HL-60 (cell line): ENCODE results near the gene ZNF814.
"Not testable (repeated sequence)": the region's sequence is repeated elsewhere in the genome, so short reads cannot be mapped to it uniquely, and the experiment has no call there.

ENCODE experiments used
- DNase-seq, 2 experiments: peaks; one replicate each; pipeline ENCODE4 v3.0.0-alpha.2; 2010 to 2020; ENCODE audit warnings: low read depth in 1 of 2, low spot score in 1 of 2
- H3K27ac ChIP-seq: fragments of 250-450 bp; sonication (Bioruptor Pico); replicated peaks from 2 replicates; pipeline ENCODE4 v1.5.1; 2020; ENCODE audit warnings: mild to moderate bottlenecking, moderate library complexity
- H3K27me3 ChIP-seq: fragments of 250-450 bp; sonication (Bioruptor Pico); 2 replicates; pipeline ENCODE4 v1.5.1; 2021; ENCODE audit warnings: mild to moderate bottlenecking, moderate library complexity; ENCODE audit not compliant: insufficient read depth, poor library complexity, severe bottlenecking
- H3K4me3 ChIP-seq: replicated peaks from 2 replicates; pipeline ENCODE4 v1.5.1; 2011; ENCODE audit warnings: mild to moderate bottlenecking, control low read depth, low read length; ENCODE audit not compliant: insufficient read depth
- GABPA ChIP-seq: IDR thresholded peaks from 2 replicates; pipeline ENCODE4 v1.6.1; 2012; ENCODE audit warnings: low read depth
- POLR2AphosphoS5 ChIP-seq: IDR thresholded peaks from 2 replicates; pipeline ENCODE4 v1.6.1; 2012; ENCODE audit warnings: low read depth
- SPI1 ChIP-seq: IDR thresholded peaks from 2 replicates; pipeline ENCODE4 v1.6.1; 2012; ENCODE audit warnings: low read depth, mild to moderate bottlenecking, borderline replicate concordance
- TF ChIP-seq, protein P1 (sequence below): IDR thresholded peaks from one replicate; pipeline ENCODE4 v1.5.1; 2011; ENCODE audit warnings: low read length, control low read depth, inconsistent platforms; ENCODE audit not compliant: insufficient read depth
- TF ChIP-seq, protein P2 (sequence below): IDR thresholded peaks from 2 replicates; pipeline ENCODE4 v1.6.1; 2012; ENCODE audit warnings: low read depth; ENCODE audit not compliant: insufficient replicate concordance

The ZNF814 gene

DNA sequence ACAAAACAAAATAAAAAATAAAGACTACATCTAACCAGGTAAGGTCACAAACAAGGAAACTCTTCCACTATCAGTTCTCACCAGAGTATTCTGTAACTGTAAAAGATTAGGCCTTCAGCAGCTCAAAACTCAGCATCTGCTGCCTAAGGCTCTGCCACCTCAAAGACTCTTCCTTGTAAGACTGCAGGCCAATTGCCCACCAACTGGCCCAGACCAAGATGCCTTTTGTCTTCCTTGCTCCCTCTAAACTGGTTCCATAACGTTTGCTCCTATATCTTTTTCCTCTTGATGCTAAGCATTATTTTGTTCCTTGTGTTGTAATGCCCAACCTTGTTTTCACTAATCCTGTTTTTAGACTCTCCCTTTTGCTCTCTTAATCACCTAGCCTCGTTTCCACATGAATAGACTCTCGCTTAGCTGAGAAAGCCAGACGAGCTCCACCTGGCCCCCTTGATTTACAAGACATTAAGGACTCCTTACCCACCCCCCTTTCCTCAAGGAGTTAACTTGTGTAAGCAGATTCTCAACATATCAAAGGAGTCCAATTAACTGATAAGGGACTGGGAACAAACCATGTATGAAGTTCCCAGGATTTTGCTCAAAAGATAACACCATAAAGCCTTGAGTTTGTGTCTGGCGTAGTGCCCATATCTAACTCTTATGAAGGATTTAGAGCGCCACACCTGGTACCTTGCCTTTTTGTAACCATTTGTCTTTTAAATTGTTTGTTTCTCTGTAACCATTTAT, 1.5 kb downstream of the ZNF814 start:
- peak overlapping the region; percentile 85 for H3K4me3 ChIP-seq
- DNase-seq: no peak
- no peaks in the 10 kb centered on the region for H3K27me3 ChIP-seq
- TF ChIP-seq, protein P1, sequence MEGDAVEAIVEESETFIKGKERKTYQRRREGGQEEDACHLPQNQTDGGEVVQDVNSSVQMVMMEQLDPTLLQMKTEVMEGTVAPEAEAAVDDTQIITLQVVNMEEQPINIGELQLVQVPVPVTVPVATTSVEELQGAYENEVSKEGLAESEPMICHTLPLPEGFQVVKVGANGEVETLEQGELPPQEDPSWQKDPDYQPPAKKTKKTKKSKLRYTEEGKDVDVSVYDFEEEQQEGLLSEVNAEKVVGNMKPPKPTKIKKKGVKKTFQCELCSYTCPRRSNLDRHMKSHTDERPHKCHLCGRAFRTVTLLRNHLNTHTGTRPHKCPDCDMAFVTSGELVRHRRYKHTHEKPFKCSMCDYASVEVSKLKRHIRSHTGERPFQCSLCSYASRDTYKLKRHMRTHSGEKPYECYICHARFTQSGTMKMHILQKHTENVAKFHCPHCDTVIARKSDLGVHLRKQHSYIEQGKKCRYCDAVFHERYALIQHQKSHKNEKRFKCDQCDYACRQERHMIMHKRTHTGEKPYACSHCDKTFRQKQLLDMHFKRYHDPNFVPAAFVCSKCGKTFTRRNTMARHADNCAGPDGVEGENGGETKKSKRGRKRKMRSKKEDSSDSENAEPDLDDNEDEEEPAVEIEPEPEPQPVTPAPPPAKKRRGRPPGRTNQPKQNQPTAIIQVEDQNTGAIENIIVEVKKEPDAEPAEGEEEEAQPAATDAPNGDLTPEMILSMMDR: no peak
- TF ChIP-seq SPI1 (no peak), GABPA (no peak), POLR2AphosphoS5 (no peak)
- TF ChIP-seq, protein P2, sequence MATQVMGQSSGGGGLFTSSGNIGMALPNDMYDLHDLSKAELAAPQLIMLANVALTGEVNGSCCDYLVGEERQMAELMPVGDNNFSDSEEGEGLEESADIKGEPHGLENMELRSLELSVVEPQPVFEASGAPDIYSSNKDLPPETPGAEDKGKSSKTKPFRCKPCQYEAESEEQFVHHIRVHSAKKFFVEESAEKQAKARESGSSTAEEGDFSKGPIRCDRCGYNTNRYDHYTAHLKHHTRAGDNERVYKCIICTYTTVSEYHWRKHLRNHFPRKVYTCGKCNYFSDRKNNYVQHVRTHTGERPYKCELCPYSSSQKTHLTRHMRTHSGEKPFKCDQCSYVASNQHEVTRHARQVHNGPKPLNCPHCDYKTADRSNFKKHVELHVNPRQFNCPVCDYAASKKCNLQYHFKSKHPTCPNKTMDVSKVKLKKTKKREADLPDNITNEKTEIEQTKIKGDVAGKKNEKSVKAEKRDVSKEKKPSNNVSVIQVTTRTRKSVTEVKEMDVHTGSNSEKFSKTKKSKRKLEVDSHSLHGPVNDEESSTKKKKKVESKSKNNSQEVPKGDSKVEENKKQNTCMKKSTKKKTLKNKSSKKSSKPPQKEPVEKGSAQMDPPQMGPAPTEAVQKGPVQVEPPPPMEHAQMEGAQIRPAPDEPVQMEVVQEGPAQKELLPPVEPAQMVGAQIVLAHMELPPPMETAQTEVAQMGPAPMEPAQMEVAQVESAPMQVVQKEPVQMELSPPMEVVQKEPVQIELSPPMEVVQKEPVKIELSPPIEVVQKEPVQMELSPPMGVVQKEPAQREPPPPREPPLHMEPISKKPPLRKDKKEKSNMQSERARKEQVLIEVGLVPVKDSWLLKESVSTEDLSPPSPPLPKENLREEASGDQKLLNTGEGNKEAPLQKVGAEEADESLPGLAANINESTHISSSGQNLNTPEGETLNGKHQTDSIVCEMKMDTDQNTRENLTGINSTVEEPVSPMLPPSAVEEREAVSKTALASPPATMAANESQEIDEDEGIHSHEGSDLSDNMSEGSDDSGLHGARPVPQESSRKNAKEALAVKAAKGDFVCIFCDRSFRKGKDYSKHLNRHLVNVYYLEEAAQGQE: no peak
- H3K27ac ChIP-seq: peak overlapping the region; percentile 92

- DNase-seq: no peak
- Histone ChIP-seq H3K4me3 (no peak overlapping the region), H3K27me3 (no peaks in the 10 kb centered on the region), H3K27ac (no peak overlapping the region)
- TF ChIP-seq, protein P1: no peak
- TF ChIP-seq POLR2AphosphoS5: no peak
- TF ChIP-seq, protein P2: no peak
Measured at GRCh38 chr19:57886046-57886445, 2.8 kb downstream of the ZNF814 start.

DNA sequence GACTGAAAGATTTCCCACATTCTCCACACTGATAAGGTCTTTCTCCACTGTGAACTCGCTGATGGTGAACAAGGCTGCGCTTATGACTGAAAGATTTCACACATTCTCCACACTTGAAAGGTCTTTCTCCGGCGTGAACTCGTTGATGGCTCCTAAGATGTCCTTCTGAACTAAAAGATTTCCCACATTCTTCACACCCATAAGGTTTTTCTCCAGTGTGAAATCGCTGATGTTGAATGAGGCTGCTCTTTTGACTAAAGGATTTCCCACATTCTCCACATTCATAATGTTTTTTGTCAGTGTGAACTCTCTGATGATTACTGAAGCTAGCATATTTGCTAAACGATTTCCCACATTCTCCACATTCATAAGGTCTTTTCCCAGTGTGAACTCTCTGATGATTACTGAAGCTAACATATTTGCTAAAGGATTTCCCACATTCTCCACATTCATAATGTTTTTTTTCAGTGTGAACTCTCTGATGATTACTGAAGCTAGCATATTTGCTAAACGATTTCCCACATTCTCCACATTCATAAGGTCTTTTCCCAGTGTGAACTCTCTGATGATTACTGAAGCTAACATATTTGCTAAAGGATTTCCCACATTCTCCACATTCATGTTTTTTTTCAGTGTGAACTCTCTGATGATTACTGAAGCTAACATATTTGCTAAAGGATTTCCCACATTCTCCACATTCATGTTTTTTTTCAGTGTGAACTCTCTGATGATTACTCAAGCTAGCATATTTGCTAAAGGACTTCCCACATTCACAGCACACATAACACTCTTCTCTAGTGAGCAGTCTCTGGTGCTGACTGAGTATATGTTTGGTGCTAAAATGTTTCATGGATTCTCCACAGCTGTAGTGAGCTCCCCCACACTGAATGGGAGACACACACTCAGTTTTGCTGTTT, 14.7 kb downstream of the ZNF814 start:
- H3K4me3 ChIP-seq, H3K27me3 ChIP-seq, H3K27ac ChIP-seq, DNase-seq: not testable (repeated sequence)

GRCh38 chr19:57872450-57872849, 16.4 kb downstream of the ZNF814 start:
- H3K4me3 ChIP-seq: no peak overlapping the region
- TF ChIP-seq, protein P2: no peak
- TF ChIP-seq, protein P1: no peak
- no peak for TF ChIP-seq GABPA
- TF ChIP-seq POLR2AphosphoS5: no peak
- TF ChIP-seq SPI1: no peak
- no peaks in the 10 kb centered on the region for H3K27me3 ChIP-seq
- no peak for DNase-seq
- no peak overlapping the region for H3K27ac ChIP-seq
